HepG2 (cell line): ENCODE results near the gene MPV17L2. TPM values are rescaled to one million over a fixed set of nuclear protein-coding genes. Genes with fewer than 3 reads are reported as not detected.

ENCODE experiments used
- ARNT ChIP-seq: fragments of 450-650 bp; IDR thresholded peaks from 2 replicates; pipeline ENCODE4 v1.6.1; 2017
- CHD4 ChIP-seq: fragments of 200-600 bp; sonication (generic); IDR thresholded peaks from 2 replicates; pipeline ENCODE4 v1.7.0; 2017; ENCODE audit warnings: mild to moderate bottlenecking, low read length, borderline replicate concordance
- IKZF1 ChIP-seq: fragments of 450-650 bp; IDR thresholded peaks from 2 replicates; pipeline ENCODE4 v1.7.1; 2016
- KDM5A ChIP-seq: fragments of 200-600 bp; sonication (generic); IDR thresholded peaks from 2 replicates; pipeline ENCODE4 v1.7.0; 2018; ENCODE audit warnings: antibody characterized with exemption, mild to moderate bottlenecking, low read length, borderline replicate concordance
- NCOA2 ChIP-seq: sonication (generic); formaldehyde crosslinking; IDR thresholded peaks from 2 replicates; pipeline ENCODE4 v1.8.0; 2022; ENCODE audit warnings: inconsistent platforms
- SRY ChIP-seq: sonication (generic); formaldehyde crosslinking; IDR thresholded peaks from 2 replicates; pipeline ENCODE4 v1.8.0; 2022; ENCODE audit warnings: mild to moderate bottlenecking, missing genetic modification reagents
- U2AF2 ChIP-seq: fragments of 200-400 bp; formaldehyde crosslinking; IDR thresholded peaks from 2 replicates; pipeline ENCODE4 v1.6.1; 2017; ENCODE audit warnings: low read depth, mild to moderate bottlenecking, low read length
- ZNF629 ChIP-seq: sonication (generic); formaldehyde crosslinking; conservative IDR thresholded peaks from 2 replicates; pipeline ENCODE4 v1.5.0; 2020; ENCODE audit warnings: missing genetic modification reagents
- polyA plus RNA-seq, 8 experiments: library from polyadenylated mRNA; depleted of rRNA in 3 of 8; stranded (reverse) in 7 of 8; unstranded in 1 of 8; fragments of >200 nt; fragmentation: Illumina TruSeq in 4 of 8; extraction: Trizol in 4 of 8; gene quantifications; 2 replicates each; pipeline versions ENCODE4 v1.2.1 to v1.2.3, GENCODE V29; 2011 to 2016; ENCODE audit warnings: low read depth in 4 of 8, missing spikeins in 1 of 8, mixed read lengths in 1 of 8; ENCODE audit not compliant: insufficient read depth in 1 of 8
- total RNA-seq, 5 experiments: library from RNA; depleted of rRNA; stranded (reverse); fragments of >200 nt; fragmentation: Illumina TruSeq; extraction: Trizol; gene quantifications; 2 replicates each; pipeline ENCODE4 v1.2.3, GENCODE V29; 2016; ENCODE audit warnings: low read depth in 1 of 5
- TF ChIP-seq, protein P1 (sequence below): sonication (generic); formaldehyde crosslinking; IDR thresholded peaks from 2 replicates; pipeline ENCODE4 v1.4.0; 2020; ENCODE audit warnings: missing genetic modification reagents
- TF ChIP-seq, protein P2 (sequence below), 2 experiments: fragments of 450-650 bp in 1 of 2; sonication (generic) in 1 of 2; formaldehyde crosslinking; IDR thresholded peaks; 2 replicates each; pipeline versions ENCODE4 v1.5.0 to v1.8.0; 2020 to 2022; ENCODE audit warnings: mild to moderate bottlenecking in 1 of 2, missing genetic modification reagents in 1 of 2
- TF ChIP-seq, protein P3 (sequence below): sonication (generic); formaldehyde crosslinking; IDR thresholded peaks from 2 replicates; pipeline ENCODE4 v1.9.0; 2021; ENCODE audit warnings: mild to moderate bottlenecking, missing genetic modification reagents
- TF ChIP-seq, protein P4 (sequence below): IDR thresholded peaks from 2 replicates; pipeline ENCODE4 v1.6.1; 2018; ENCODE audit warnings: missing genetic modification reagents, mild to moderate bottlenecking, missing compliant biosample characterization
- TF ChIP-seq, protein P5 (sequence below): sonication (generic); formaldehyde crosslinking; IDR thresholded peaks from 2 replicates; pipeline ENCODE4 v1.8.1; 2023; ENCODE audit warnings: mild to moderate bottlenecking, inconsistent platforms, moderate library complexity, missing genetic modification reagents, borderline replicate concordance
- TF ChIP-seq, protein P6 (sequence below): fragments of 450-650 bp; IDR thresholded peaks from 2 replicates; pipeline ENCODE4 v1.6.1; 2017; ENCODE audit warnings: mild to moderate bottlenecking

Gene MPV17L2
- total and polyA plus RNA-seq, 2 of the 13 experiments (the other 11 are each of a cell fraction or from before 2014, with no cell fraction given): 13.6 to 16.7 TPM

DNA sequence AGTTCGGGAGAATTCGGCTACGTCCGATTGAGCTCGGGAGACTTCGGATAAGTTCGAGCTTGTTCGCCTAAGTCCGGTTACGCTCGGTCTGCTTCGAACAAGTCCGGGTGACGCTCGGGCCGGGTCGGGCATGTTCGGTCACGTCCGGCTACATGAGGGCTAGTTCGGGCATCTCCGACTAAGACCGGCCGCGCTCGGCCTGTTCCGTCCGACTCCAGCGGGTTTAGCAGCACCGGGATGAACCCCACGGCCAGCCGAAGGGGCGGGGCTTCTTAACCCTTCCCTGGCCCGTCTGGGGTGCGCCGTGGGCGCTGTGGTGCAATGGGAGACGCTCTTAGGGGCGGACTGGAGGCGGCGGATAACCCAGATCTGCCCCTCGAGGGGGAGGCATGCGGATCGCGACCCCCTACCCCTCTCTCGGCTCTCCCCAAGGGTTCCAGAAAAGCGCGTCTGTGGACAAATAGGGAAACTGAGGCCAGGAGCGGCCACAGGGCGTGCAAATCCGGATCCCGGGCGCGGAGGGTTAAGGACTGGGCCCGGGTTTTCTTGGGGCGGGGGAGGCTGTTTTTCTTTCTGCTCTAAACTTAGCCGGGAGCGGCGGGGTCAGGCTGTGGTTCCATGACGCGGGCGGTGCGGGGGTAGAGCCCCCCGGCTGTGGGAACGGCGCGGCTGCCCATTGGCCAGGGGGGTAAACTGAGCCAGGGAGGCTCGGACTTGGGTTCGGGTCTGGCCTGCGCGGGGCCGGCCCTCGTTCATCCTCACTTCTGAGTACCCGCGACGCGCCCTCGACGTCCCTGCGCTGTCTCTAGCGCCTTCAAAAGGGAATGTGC lies 31.7 kb downstream of the MPV17L2 start (continued):
- no peak for TF ChIP-seq SRY
- TF ChIP-seq, protein P1, sequence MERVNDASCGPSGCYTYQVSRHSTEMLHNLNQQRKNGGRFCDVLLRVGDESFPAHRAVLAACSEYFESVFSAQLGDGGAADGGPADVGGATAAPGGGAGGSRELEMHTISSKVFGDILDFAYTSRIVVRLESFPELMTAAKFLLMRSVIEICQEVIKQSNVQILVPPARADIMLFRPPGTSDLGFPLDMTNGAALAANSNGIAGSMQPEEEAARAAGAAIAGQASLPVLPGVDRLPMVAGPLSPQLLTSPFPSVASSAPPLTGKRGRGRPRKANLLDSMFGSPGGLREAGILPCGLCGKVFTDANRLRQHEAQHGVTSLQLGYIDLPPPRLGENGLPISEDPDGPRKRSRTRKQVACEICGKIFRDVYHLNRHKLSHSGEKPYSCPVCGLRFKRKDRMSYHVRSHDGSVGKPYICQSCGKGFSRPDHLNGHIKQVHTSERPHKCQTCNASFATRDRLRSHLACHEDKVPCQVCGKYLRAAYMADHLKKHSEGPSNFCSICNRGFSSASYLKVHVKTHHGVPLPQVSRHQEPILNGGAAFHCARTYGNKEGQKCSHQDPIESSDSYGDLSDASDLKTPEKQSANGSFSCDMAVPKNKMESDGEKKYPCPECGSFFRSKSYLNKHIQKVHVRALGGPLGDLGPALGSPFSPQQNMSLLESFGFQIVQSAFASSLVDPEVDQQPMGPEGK (CRISPR knock-in tag): no peak
- TF ChIP-seq, protein P2, sequence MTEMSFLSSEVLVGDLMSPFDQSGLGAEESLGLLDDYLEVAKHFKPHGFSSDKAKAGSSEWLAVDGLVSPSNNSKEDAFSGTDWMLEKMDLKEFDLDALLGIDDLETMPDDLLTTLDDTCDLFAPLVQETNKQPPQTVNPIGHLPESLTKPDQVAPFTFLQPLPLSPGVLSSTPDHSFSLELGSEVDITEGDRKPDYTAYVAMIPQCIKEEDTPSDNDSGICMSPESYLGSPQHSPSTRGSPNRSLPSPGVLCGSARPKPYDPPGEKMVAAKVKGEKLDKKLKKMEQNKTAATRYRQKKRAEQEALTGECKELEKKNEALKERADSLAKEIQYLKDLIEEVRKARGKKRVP (CRISPR knock-in tag; IDR thresholded peaks at IDR 0.05): no peak
- TF ChIP-seq, protein P3, sequence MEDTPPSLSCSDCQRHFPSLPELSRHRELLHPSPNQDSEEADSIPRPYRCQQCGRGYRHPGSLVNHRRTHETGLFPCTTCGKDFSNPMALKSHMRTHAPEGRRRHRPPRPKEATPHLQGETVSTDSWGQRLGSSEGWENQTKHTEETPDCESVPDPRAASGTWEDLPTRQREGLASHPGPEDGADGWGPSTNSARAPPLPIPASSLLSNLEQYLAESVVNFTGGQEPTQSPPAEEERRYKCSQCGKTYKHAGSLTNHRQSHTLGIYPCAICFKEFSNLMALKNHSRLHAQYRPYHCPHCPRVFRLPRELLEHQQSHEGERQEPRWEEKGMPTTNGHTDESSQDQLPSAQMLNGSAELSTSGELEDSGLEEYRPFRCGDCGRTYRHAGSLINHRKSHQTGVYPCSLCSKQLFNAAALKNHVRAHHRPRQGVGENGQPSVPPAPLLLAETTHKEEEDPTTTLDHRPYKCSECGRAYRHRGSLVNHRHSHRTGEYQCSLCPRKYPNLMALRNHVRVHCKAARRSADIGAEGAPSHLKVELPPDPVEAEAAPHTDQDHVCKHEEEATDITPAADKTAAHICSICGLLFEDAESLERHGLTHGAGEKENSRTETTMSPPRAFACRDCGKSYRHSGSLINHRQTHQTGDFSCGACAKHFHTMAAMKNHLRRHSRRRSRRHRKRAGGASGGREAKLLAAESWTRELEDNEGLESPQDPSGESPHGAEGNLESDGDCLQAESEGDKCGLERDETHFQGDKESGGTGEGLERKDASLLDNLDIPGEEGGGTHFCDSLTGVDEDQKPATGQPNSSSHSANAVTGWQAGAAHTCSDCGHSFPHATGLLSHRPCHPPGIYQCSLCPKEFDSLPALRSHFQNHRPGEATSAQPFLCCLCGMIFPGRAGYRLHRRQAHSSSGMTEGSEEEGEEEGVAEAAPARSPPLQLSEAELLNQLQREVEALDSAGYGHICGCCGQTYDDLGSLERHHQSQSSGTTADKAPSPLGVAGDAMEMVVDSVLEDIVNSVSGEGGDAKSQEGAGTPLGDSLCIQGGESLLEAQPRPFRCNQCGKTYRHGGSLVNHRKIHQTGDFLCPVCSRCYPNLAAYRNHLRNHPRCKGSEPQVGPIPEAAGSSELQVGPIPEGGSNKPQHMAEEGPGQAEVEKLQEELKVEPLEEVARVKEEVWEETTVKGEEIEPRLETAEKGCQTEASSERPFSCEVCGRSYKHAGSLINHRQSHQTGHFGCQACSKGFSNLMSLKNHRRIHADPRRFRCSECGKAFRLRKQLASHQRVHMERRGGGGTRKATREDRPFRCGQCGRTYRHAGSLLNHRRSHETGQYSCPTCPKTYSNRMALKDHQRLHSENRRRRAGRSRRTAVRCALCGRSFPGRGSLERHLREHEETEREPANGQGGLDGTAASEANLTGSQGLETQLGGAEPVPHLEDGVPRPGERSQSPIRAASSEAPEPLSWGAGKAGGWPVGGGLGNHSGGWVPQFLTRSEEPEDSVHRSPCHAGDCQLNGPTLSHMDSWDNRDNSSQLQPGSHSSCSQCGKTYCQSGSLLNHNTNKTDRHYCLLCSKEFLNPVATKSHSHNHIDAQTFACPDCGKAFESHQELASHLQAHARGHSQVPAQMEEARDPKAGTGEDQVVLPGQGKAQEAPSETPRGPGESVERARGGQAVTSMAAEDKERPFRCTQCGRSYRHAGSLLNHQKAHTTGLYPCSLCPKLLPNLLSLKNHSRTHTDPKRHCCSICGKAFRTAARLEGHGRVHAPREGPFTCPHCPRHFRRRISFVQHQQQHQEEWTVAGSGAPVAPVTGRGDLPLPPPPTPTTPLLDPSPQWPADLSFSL (CRISPR knock-in tag): no peak
- TF ChIP-seq CHD4: no peak
- TF ChIP-seq, protein P4, sequence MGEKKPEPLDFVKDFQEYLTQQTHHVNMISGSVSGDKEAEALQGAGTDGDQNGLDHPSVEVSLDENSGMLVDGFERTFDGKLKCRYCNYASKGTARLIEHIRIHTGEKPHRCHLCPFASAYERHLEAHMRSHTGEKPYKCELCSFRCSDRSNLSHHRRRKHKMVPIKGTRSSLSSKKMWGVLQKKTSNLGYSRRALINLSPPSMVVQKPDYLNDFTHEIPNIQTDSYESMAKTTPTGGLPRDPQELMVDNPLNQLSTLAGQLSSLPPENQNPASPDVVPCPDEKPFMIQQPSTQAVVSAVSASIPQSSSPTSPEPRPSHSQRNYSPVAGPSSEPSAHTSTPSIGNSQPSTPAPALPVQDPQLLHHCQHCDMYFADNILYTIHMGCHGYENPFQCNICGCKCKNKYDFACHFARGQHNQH (CRISPR knock-in tag): no peak
- no peak for TF ChIP-seq ARNT
- no peak for TF ChIP-seq IKZF1
- TF ChIP-seq U2AF2: no peak
- TF ChIP-seq KDM5A: no peak
- TF ChIP-seq ZNF629 (CRISPR knock-in tag): peak; percentile 60
- no peak for TF ChIP-seq NCOA2 (CRISPR knock-in tag)
- TF ChIP-seq, protein P5, sequence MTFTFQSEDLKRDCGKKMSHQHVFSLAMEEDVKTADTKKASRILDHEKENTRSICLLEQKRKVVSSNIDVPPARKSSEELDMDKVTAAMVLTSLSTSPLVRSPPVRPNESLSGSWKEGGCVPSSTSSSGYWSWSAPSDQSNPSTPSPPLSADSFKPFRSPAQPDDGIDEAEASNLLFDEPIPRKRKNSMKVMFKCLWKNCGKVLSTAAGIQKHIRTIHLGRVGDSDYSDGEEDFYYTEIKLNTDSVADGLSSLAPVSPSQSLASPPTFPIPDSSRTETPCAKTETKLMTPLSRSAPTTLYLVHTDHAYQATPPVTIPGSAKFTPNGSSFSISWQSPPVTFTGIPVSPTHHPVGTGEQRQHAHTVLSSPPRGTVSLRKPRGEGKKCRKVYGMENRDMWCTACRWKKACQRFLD: no peak
- TF ChIP-seq, protein P6, sequence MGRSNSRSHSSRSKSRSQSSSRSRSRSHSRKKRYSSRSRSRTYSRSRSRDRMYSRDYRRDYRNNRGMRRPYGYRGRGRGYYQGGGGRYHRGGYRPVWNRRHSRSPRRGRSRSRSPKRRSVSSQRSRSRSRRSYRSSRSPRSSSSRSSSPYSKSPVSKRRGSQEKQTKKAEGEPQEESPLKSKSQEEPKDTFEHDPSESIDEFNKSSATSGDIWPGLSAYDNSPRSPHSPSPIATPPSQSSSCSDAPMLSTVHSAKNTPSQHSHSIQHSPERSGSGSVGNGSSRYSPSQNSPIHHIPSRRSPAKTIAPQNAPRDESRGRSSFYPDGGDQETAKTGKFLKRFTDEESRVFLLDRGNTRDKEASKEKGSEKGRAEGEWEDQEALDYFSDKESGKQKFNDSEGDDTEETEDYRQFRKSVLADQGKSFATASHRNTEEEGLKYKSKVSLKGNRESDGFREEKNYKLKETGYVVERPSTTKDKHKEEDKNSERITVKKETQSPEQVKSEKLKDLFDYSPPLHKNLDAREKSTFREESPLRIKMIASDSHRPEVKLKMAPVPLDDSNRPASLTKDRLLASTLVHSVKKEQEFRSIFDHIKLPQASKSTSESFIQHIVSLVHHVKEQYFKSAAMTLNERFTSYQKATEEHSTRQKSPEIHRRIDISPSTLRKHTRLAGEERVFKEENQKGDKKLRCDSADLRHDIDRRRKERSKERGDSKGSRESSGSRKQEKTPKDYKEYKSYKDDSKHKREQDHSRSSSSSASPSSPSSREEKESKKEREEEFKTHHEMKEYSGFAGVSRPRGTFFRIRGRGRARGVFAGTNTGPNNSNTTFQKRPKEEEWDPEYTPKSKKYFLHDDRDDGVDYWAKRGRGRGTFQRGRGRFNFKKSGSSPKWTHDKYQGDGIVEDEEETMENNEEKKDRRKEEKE: no peak
